ENCODE data around the gene ZNF652.

The ZNF652 gene

GRCh38 chr17:49361902-49362722 is at the start of gene ZNF652:
ZNF652 (minus strand) TSS chr17:49362250; CDS start chr17:49317725, 44,525 bp downstream.
- Histone ChIP-seq H3K4me1 (ENCODE audit: control insufficient read depth, insufficient read depth, low read length) (peaks cover 15% of the 10 kb centered on the region), H3K9me3 (ENCODE audit: control insufficient read depth, low read length) (no peaks in the 10 kb centered on the region)

GRCh38 chr17:49409066-49409465 is 47.0 kb upstream of the ZNF652 start:
- Histone ChIP-seq H3K9me3 (ENCODE audit: control insufficient read depth, low read length) (no peaks in the 10 kb centered on the region), H3K4me1 (ENCODE audit: control insufficient read depth, insufficient read depth, low read length) (peaks cover 21% of the 10 kb centered on the region), H3K27me3 (ENCODE audit: control insufficient read depth, insufficient read depth, low read length) (no peaks in the 10 kb centered on the region), H3K4me3 (ENCODE audit: low read length) (no peak overlapping the region), H3K36me3 (ENCODE audit: control insufficient read depth, insufficient read depth, low read length) (peaks cover 25% of the 10 kb centered on the region), H3K9ac (ENCODE audit: low read length) (no peak overlapping the region)

More at GRCh38 chr17:49361902-49362722, at the start of gene ZNF652:
- H3K9ac ChIP-seq (ENCODE audit: low read length) = peak within 1 kb of the TSS; percentile 83
- H3K4me3 ChIP-seq (ENCODE audit: low read length) = peak within 1 kb of the TSS; percentile 60
- H3K27me3 ChIP-seq (ENCODE audit: control insufficient read depth, insufficient read depth, low read length) = no peaks in the 10 kb centered on the region
- no peaks in the 10 kb centered on the region for H3K36me3 ChIP-seq (ENCODE audit: control insufficient read depth, insufficient read depth, low read length)

- Histone ChIP-seq H3K4me1 (ENCODE audit: control insufficient read depth, insufficient read depth, low read length) (peaks cover 17% of the 10 kb centered on the region), H3K27me3 (ENCODE audit: control insufficient read depth, insufficient read depth, low read length) (no peaks in the 10 kb centered on the region), H3K9me3 (ENCODE audit: control insufficient read depth, low read length) (no peaks in the 10 kb centered on the region), H3K36me3 (ENCODE audit: control insufficient read depth, insufficient read depth, low read length) (peaks cover 25% of the 10 kb centered on the region), H3K9ac (ENCODE audit: low read length) (no peak overlapping the region), H3K4me3 (ENCODE audit: low read length) (no peak overlapping the region)
These were observed 46.0 kb upstream of the ZNF652 start for GRCh38 chr17:49407981-49408501.

GRCh38 chr17:49407086-49407485 is 45.0 kb upstream of the ZNF652 start:
- Histone ChIP-seq H3K9me3 (ENCODE audit: control insufficient read depth, low read length) (no peaks in the 10 kb centered on the region), H3K4me3 (ENCODE audit: low read length) (no peak overlapping the region), H3K9ac (ENCODE audit: low read length) (no peak overlapping the region), H3K36me3 (ENCODE audit: control insufficient read depth, insufficient read depth, low read length) (peaks cover 25% of the 10 kb centered on the region), H3K4me1 (ENCODE audit: control insufficient read depth, insufficient read depth, low read length) (peaks cover 17% of the 10 kb centered on the region), H3K27me3 (ENCODE audit: control insufficient read depth, insufficient read depth, low read length) (no peaks in the 10 kb centered on the region)

- no peaks in the 10 kb centered on the region for H3K9me3 ChIP-seq (ENCODE audit: control insufficient read depth, low read length)
- peaks cover 17% of the 10 kb centered on the region for H3K4me1 ChIP-seq (ENCODE audit: control insufficient read depth, insufficient read depth, low read length)
- H3K36me3 ChIP-seq (ENCODE audit: control insufficient read depth, insufficient read depth, low read length) = peaks cover 22% of the 10 kb centered on the region
- H3K27me3 ChIP-seq (ENCODE audit: control insufficient read depth, insufficient read depth, low read length) = no peaks in the 10 kb centered on the region
- no peak overlapping the region for H3K9ac ChIP-seq (ENCODE audit: low read length)
- no peak overlapping the region for H3K4me3 ChIP-seq (ENCODE audit: low read length)
These were observed 44.5 kb upstream of the ZNF652 start for GRCh38 chr17:49406421-49407061.

- no peak overlapping the region for H3K9ac ChIP-seq (ENCODE audit: low read length)
- H3K9me3 ChIP-seq (ENCODE audit: control insufficient read depth, low read length) = no peaks in the 10 kb centered on the region
- no peaks in the 10 kb centered on the region for H3K27me3 ChIP-seq (ENCODE audit: control insufficient read depth, insufficient read depth, low read length)
- peaks cover 21% of the 10 kb centered on the region for H3K36me3 ChIP-seq (ENCODE audit: control insufficient read depth, insufficient read depth, low read length)
- H3K4me1 ChIP-seq (ENCODE audit: control insufficient read depth, insufficient read depth, low read length) = peaks cover 17% of the 10 kb centered on the region
- H3K4me3 ChIP-seq (ENCODE audit: low read length) = no peak overlapping the region
These were observed 42.9 kb upstream of the ZNF652 start for GRCh38 chr17:49404906-49405305.

GRCh38 chr17:49404361-49404760 is 42.3 kb upstream of the ZNF652 start:
- H3K9ac ChIP-seq (ENCODE audit: low read length) = no peak overlapping the region
- H3K36me3 ChIP-seq (ENCODE audit: control insufficient read depth, insufficient read depth, low read length) = peaks cover 21% of the 10 kb centered on the region
- no peak overlapping the region for H3K4me3 ChIP-seq (ENCODE audit: low read length)
- H3K27me3 ChIP-seq (ENCODE audit: control insufficient read depth, insufficient read depth, low read length) = no peaks in the 10 kb centered on the region
- no peaks in the 10 kb centered on the region for H3K9me3 ChIP-seq (ENCODE audit: control insufficient read depth, low read length)
- peaks cover 17% of the 10 kb centered on the region for H3K4me1 ChIP-seq (ENCODE audit: control insufficient read depth, insufficient read depth, low read length)

- Histone ChIP-seq H3K9ac (ENCODE audit: low read length) (no peak overlapping the region), H3K36me3 (ENCODE audit: control insufficient read depth, insufficient read depth, low read length) (peaks cover 21% of the 10 kb centered on the region)
These were observed 41.7 kb upstream of the ZNF652 start for GRCh38 chr17:49403514-49404289.

GRCh38 chr17:49402706-49403105 is 40.7 kb upstream of the ZNF652 start:
- H3K36me3 ChIP-seq (ENCODE audit: control insufficient read depth, insufficient read depth, low read length) = peaks cover 21% of the 10 kb centered on the region
- peaks cover under 1% of the 10 kb centered on the region for H3K4me1 ChIP-seq (ENCODE audit: control insufficient read depth, insufficient read depth, low read length)
- no peaks in the 10 kb centered on the region for H3K9me3 ChIP-seq (ENCODE audit: control insufficient read depth, low read length)
- H3K27me3 ChIP-seq (ENCODE audit: control insufficient read depth, insufficient read depth, low read length) = no peaks in the 10 kb centered on the region
- no peak overlapping the region for H3K4me3 ChIP-seq (ENCODE audit: low read length)
- no peak overlapping the region for H3K9ac ChIP-seq (ENCODE audit: low read length)

More at GRCh38 chr17:49403514-49404289, 41.7 kb upstream of the ZNF652 start:
- Histone ChIP-seq H3K9me3 (ENCODE audit: control insufficient read depth, low read length) (no peaks in the 10 kb centered on the region), H3K27me3 (ENCODE audit: control insufficient read depth, insufficient read depth, low read length) (no peaks in the 10 kb centered on the region), H3K4me3 (ENCODE audit: low read length) (no peak overlapping the region), H3K4me1 (ENCODE audit: control insufficient read depth, insufficient read depth, low read length) (peaks cover 10% of the 10 kb centered on the region)

- no peaks in the 10 kb centered on the region for H3K9me3 ChIP-seq (ENCODE audit: control insufficient read depth, low read length)
- H3K9ac ChIP-seq (ENCODE audit: low read length) = no peak overlapping the region
- peaks cover 21% of the 10 kb centered on the region for H3K36me3 ChIP-seq (ENCODE audit: control insufficient read depth, insufficient read depth, low read length)
- H3K4me3 ChIP-seq (ENCODE audit: low read length) = no peak overlapping the region
- H3K27me3 ChIP-seq (ENCODE audit: control insufficient read depth, insufficient read depth, low read length) = no peaks in the 10 kb centered on the region
- H3K4me1 ChIP-seq (ENCODE audit: control insufficient read depth, insufficient read depth, low read length) = no peaks in the 10 kb centered on the region
These were observed 40.0 kb upstream of the ZNF652 start for GRCh38 chr17:49401971-49402611.

GRCh38 chr17:49399995-49400394 is 37.9 kb upstream of the ZNF652 start:
- Histone ChIP-seq H3K4me3 (ENCODE audit: low read length) (no peak overlapping the region), H3K9ac (ENCODE audit: low read length) (no peak overlapping the region), H3K36me3 (ENCODE audit: control insufficient read depth, insufficient read depth, low read length) (peaks cover 2% of the 10 kb centered on the region), H3K27me3 (ENCODE audit: control insufficient read depth, insufficient read depth, low read length) (no peaks in the 10 kb centered on the region), H3K4me1 (ENCODE audit: control insufficient read depth, insufficient read depth, low read length) (no peaks in the 10 kb centered on the region), H3K9me3 (ENCODE audit: control insufficient read depth, low read length) (no peaks in the 10 kb centered on the region)
